ENCODE results near the gene SPTBN5.

The SPTBN5 gene

GRCh38 chr15:41926185-41927056, 32.6 kb upstream of the SPTBN5 start:
- no peak for FAIRE-seq

- FAIRE-seq = no peak
Observed at GRCh38 chr15:41925086-41925608, 31.3 kb upstream of the SPTBN5 start.

GRCh38 chr15:41923401-41923997, 29.6 kb upstream of the SPTBN5 start:
- FAIRE-seq = no peak

- no peak for FAIRE-seq
Observed at GRCh38 chr15:41922353-41922752, 28.5 kb upstream of the SPTBN5 start.

- no peak for FAIRE-seq
Observed at GRCh38 chr15:41921639-41922038, 27.8 kb upstream of the SPTBN5 start.

GRCh38 chr15:41921167-41921566, 27.3 kb upstream of the SPTBN5 start:
- FAIRE-seq = no peak

GRCh38 chr15:41919954-41920538, 26.2 kb upstream of the SPTBN5 start:
- FAIRE-seq = no peak

- FAIRE-seq = no peak
Observed at GRCh38 chr15:41919201-41919820, 25.5 kb upstream of the SPTBN5 start.

GRCh38 chr15:41918506-41919126, 24.8 kb upstream of the SPTBN5 start:
- FAIRE-seq = no peak

- no peak for FAIRE-seq
Observed at GRCh38 chr15:41917767-41918430, 24.0 kb upstream of the SPTBN5 start.

GRCh38 chr15:41915255-41915994, 21.6 kb upstream of the SPTBN5 start:
- no peak for FAIRE-seq

GRCh38 chr15:41914411-41914810, 20.6 kb upstream of the SPTBN5 start:
- FAIRE-seq = no peak

- FAIRE-seq = no peak
Observed at GRCh38 chr15:41913256-41913655, 19.4 kb upstream of the SPTBN5 start.

GRCh38 chr15:41911691-41912345, 18.0 kb upstream of the SPTBN5 start:
- no peak for FAIRE-seq

- no peak for FAIRE-seq
Observed at GRCh38 chr15:41908736-41909461, 15.0 kb upstream of the SPTBN5 start.

GRCh38 chr15:41907141-41907540, 13.3 kb upstream of the SPTBN5 start:
- FAIRE-seq = no peak

- FAIRE-seq = no peak
Observed at GRCh38 chr15:41906608-41907007, 12.8 kb upstream of the SPTBN5 start.

- no peak for FAIRE-seq
Observed at GRCh38 chr15:41905036-41905793, 11.4 kb upstream of the SPTBN5 start.

GRCh38 chr15:41904541-41905005, 10.7 kb upstream of the SPTBN5 start:
- no peak for FAIRE-seq

Data from A204.1 (cell line).